HEK293T (cell line): ENCODE data around the gene CHM.

Experiments used
- CTCF ChIA-PET: fragments of 350-600 bp; formaldehyde crosslinking; extraction: SDS; loops from one replicate; lab custom pipeline; 2021; ENCODE audit warnings: antibody characterized with exemption, inconsistent platforms; lab: Yijun Ruan, JAX
- POLR2A ChIA-PET: fragments of 350-600 bp; formaldehyde crosslinking; extraction: SDS; loops from one replicate; lab custom pipeline; 2020; ENCODE audit warnings: antibody characterized with exemption, inconsistent platforms; lab: Yijun Ruan, JAX
- DNase-seq: peaks from one replicate; pipeline ENCODE4 v3.0.0; 2012; ENCODE audit warnings: mixed read lengths; ENCODE audit errors: extremely low spot score
- ARNT ChIP-seq: fragments of 450-650 bp; IDR thresholded peaks from 2 replicates; pipeline ENCODE4 v1.6.1; 2017; ENCODE audit warnings: mild to moderate bottlenecking
- BHLHE40 ChIP-seq: fragments of 450-650 bp; IDR thresholded peaks from 2 replicates; pipeline ENCODE4 v1.6.1; 2016; ENCODE audit warnings: mild to moderate bottlenecking, moderate library complexity, borderline replicate concordance
- CTBP1 ChIP-seq: fragments of 450-650 bp; IDR thresholded peaks from 2 replicates; pipeline ENCODE4 v1.6.1; 2016; ENCODE audit warnings: borderline replicate concordance
- ELF4 ChIP-seq: fragments of 450-650 bp; IDR thresholded peaks from 2 replicates; pipeline ENCODE4 v1.6.1; 2017; ENCODE audit warnings: antibody characterized with exemption
- FOXA1 ChIP-seq: fragments of 450-650 bp; IDR thresholded peaks from 2 replicates; pipeline ENCODE4 v1.6.1; 2016; ENCODE audit warnings: mild to moderate bottlenecking
- FOXK2 ChIP-seq: fragments of 450-650 bp; IDR thresholded peaks from 2 replicates; pipeline ENCODE4 v1.6.1; 2016; ENCODE audit warnings: mild to moderate bottlenecking
- FOXM1 ChIP-seq: fragments of 450-650 bp; IDR thresholded peaks from 2 replicates; pipeline ENCODE4 v1.6.1; 2017; ENCODE audit warnings: mild to moderate bottlenecking, borderline replicate concordance
- HDGF ChIP-seq: fragments of 450-650 bp; IDR thresholded peaks from 2 replicates; pipeline ENCODE4 v1.6.1; 2017; ENCODE audit warnings: antibody characterized with exemption, borderline replicate concordance
- L3MBTL2 ChIP-seq: fragments of 450-650 bp; conservative IDR thresholded peaks from 2 replicates; pipeline ENCODE4 v1.6.1; 2016; ENCODE audit warnings: mild to moderate bottlenecking
- LEF1 ChIP-seq: fragments of 450-650 bp; IDR thresholded peaks from 2 replicates; pipeline ENCODE4 v1.6.1; 2017; ENCODE audit warnings: mild to moderate bottlenecking, borderline replicate concordance
- NFRKB ChIP-seq: fragments of 450-650 bp; IDR thresholded peaks from 2 replicates; pipeline ENCODE4 v1.6.1; 2016; ENCODE audit warnings: mild to moderate bottlenecking, moderate library complexity
- PKNOX1 ChIP-seq: fragments of 450-650 bp; IDR thresholded peaks from 2 replicates; pipeline ENCODE4 v1.6.1; 2016
- SP1 ChIP-seq: fragments of 450-650 bp; IDR thresholded peaks from 2 replicates; pipeline ENCODE4 v1.6.1; 2017
- SUZ12 ChIP-seq: fragments of 450-650 bp; IDR thresholded peaks from 2 replicates; pipeline ENCODE4 v1.6.1; 2016; ENCODE audit warnings: mild to moderate bottlenecking
- TARDBP ChIP-seq: fragments of 450-650 bp; IDR thresholded peaks from 2 replicates; pipeline ENCODE4 v1.6.1; 2016
- ZNF384 ChIP-seq: fragments of 450-650 bp; IDR thresholded peaks from 2 replicates; pipeline ENCODE4 v1.6.1; 2016

CHM gene

DNA sequence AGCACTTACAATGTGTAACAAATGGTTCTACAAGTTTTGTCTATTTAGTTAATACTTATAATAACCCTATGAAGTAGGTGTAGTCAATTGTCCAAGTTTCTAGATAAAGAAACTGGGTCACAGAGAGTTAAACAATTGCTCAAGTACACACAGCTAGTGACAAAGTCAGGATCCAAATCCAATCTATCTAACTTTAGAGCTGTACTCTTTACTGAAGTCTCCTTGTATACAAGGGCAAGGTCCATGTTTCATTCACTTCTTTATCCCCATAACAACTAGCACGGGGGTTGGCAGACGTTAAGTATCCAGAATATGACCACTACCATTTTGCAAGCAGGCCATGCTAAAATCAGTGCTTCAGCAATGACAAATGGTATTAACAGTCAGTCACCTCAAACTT lies 141.0 kb downstream of the CHM start:
- TF ChIP-seq SP1 = no peak
- TF ChIP-seq ELF4 = no peak
- TF ChIP-seq LEF1 = no peak
- TF ChIP-seq NFRKB = no peak
- no peak for TF ChIP-seq ARNT
- ChIA-PET CTCF (no interaction called here), POLR2A (no interaction called here)
- no peak for DNase-seq

DNA sequence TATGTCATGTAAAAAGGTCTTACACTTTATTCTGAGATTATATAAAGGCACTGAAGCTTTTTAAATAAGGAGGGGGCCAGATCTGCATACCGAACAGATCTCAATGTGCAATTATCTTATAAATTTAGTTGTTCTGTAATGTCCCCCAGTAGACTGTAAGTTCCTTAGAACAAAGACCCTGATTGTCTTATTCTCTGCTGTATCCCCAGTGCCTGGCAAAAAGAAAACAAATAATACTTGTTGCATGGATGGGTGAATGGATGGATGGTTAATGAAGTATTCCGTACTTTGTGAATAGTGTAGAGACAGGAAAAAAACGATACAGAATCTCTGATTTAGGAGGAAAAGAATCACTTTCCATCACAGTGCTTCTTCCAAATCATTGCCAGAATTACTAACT lies 141.5 kb downstream of the CHM start:
- ChIA-PET CTCF (no interaction called here), POLR2A (no interaction called here)
- TF ChIP-seq HDGF = no peak
- no peak for TF ChIP-seq ELF4
- no peak for TF ChIP-seq ARNT
- no peak for TF ChIP-seq FOXM1
- TF ChIP-seq FOXA1 = no peak
- no peak for TF ChIP-seq BHLHE40
- no peak for TF ChIP-seq SP1
- TF ChIP-seq CTBP1 = no peak
- no peak for TF ChIP-seq NFRKB
- DNase-seq = no peak

GRCh38 chrX:85903692-85904471 lies 143.5 kb downstream of the CHM start:
- DNase-seq = no peak
- TF ChIP-seq SUZ12 (no peak), ZNF384 (no peak), L3MBTL2 (no peak), SP1 (no peak), NFRKB (no peak), TARDBP (no peak), CTBP1 (no peak), PKNOX1 (no peak), ARNT (no peak), ELF4 (no peak), BHLHE40 (no peak), LEF1 (no peak), HDGF (no peak), FOXK2 (no peak), FOXA1 (no peak), FOXM1 (no peak)
- ChIA-PET POLR2A (no interaction called here), CTCF (no interaction called here)

DNA sequence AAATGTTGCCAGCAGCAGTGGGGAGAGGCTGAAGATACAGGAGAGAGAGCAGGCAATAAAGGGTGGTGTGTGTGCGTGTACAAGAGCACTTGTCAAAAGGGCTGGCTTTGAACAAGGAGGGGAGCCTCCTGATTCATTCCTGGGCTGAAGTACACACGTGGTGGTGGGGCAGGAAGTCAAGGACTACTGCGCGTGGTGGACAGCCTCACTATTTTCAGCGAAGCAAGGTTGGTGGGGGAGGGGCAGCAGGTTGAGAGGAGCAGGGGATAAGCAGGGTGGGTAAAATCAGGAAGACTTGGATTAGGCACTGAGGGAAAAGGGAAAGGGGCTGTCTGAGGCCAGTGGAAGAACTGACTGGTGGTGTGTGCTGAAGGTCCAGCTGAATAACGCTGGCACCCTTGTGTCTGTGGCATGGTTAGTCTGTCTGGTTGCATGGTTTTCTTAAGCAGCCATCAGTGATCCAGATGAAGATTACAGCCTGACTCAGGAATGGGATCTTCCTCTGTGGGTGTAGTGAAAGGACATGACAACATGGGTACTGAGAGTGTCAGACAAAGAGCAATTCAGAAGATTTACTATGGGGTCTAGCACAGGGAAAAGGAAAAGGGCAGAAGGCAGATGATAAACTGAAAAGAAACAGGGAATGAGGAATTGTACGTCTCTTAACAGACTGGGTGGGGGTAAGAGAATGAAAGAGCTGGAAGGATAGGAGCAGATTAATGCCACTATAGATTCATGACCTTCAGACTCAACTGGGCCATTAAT lies 149.8 kb downstream of the CHM start:
- TF ChIP-seq PKNOX1 = no peak
- no peak for TF ChIP-seq TARDBP
- no peak for TF ChIP-seq SUZ12
- no peak for TF ChIP-seq ELF4
- TF ChIP-seq ARNT = no peak
- no peak for TF ChIP-seq LEF1
- TF ChIP-seq HDGF = no peak
- CTCF ChIA-PET = no interaction called here
- DNase-seq = no peak
- POLR2A ChIA-PET = no interaction called here

DNA sequence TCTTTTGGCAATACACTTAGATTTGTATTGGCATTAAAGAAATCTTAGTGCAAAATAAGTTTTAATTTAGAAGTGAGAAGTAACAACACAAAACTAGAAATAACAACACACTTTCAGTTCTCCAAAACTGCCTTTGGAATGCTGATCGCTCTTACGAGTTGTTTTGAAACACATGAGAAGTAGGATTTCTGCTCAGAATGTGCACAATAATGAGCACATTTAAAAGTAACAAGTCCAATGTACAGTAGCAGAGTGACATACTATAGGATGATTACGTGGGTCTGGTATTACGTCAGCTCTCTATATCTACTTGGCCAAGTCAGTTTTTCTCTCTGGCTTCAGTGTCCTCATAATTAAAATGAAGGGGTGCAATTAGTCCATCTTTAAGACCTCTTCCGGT lies 164.8 kb downstream of the CHM start:
- no peak for DNase-seq
- ChIA-PET POLR2A (no interaction called here), CTCF (no interaction called here)
- no peak for TF ChIP-seq L3MBTL2
- no peak for TF ChIP-seq TARDBP
- no peak for TF ChIP-seq NFRKB
- TF ChIP-seq FOXA1 = no peak

GRCh38 chrX:85870585-85870984 lies 176.8 kb downstream of the CHM start:
- POLR2A ChIA-PET = no interaction called here
- DNase-seq = no peak
- CTCF ChIA-PET = no interaction called here
- TF ChIP-seq ARNT (no peak), TARDBP (no peak), NFRKB (no peak), SP1 (no peak), FOXK2 (no peak), LEF1 (no peak), BHLHE40 (no peak), L3MBTL2 (no peak), FOXA1 (no peak), FOXM1 (no peak), ELF4 (no peak), PKNOX1 (no peak), ZNF384 (no peak), SUZ12 (no peak), HDGF (no peak), CTBP1 (no peak)
